SK-N-SH treated with all-trans-retinoic acid at 6 μM for 48 hours (cell line): ENCODE results near the gene CLDN12.
A peak's percentile ranks its signal among the peaks of the same experiment; 100 is the strongest.
"Not testable (repeated sequence)": the region's sequence is repeated elsewhere in the genome, so short reads cannot be mapped to it uniquely, and the experiment has no call there.

Source experiments
- ATAC-seq: fragments of 200-7000 bp; cut with Tn5 transposase; 3 replicates; pipeline ENCODE4 v1.9.1; 2020; ENCODE audit warnings: mild to moderate bottlenecking, moderate library complexity
- ARNTL ChIP-seq: fragments of 450-650 bp; formaldehyde crosslinking; IDR thresholded peaks from 2 replicates; pipeline ENCODE4 v1.5.0; 2020; ENCODE audit warnings: low read depth, mild to moderate bottlenecking, moderate library complexity, borderline replicate concordance
- CREB5 ChIP-seq: fragments of 250-450 bp; sonication (Bioruptor Pico); IDR thresholded peaks from 2 replicates; pipeline ENCODE4 v1.5.1; 2020; ENCODE audit warnings: low read depth, mild to moderate bottlenecking, moderate library complexity
- CSDC2 ChIP-seq: fragments of 250-450 bp; sonication (Bioruptor Pico); IDR thresholded peaks from 2 replicates; pipeline ENCODE4 v1.5.0; 2020; ENCODE audit warnings: mild to moderate bottlenecking, moderate library complexity
- ESRRG ChIP-seq: fragments of 250-450 bp; sonication (Bioruptor Pico); IDR thresholded peaks from 2 replicates; pipeline ENCODE4 v1.6.1; 2021; ENCODE audit warnings: mild to moderate bottlenecking
- GLIS3 ChIP-seq: fragments of 250-450 bp; sonication (Bioruptor Pico); IDR thresholded peaks from 2 replicates; pipeline ENCODE4 v1.5.0; 2020; ENCODE audit warnings: mild to moderate bottlenecking, moderate library complexity
- OSR1 ChIP-seq: fragments of 250-450 bp; sonication (Bioruptor Pico); IDR thresholded peaks from 2 replicates; pipeline ENCODE4 v1.8.0; 2022; ENCODE audit warnings: moderate library complexity, mild to moderate bottlenecking, inconsistent platforms
- RARB ChIP-seq: fragments of 250-450 bp; sonication (Bioruptor Pico); IDR thresholded peaks from 2 replicates; pipeline ENCODE4 v1.8.0; 2021; ENCODE audit warnings: mild to moderate bottlenecking, moderate library complexity
- TOX ChIP-seq: fragments of 250-450 bp; sonication (Bioruptor Pico); IDR thresholded peaks from 2 replicates; pipeline ENCODE4 v1.8.0; 2021; ENCODE audit warnings: mild to moderate bottlenecking, moderate library complexity, borderline replicate concordance
- ZC3H10 ChIP-seq: fragments of 250-450 bp; sonication (Bioruptor Pico); IDR thresholded peaks from 2 replicates; pipeline ENCODE4 v1.5.1; 2021; ENCODE audit warnings: mild to moderate bottlenecking, moderate library complexity
- ZFP30 ChIP-seq: fragments of 450-650 bp; formaldehyde crosslinking; IDR thresholded peaks from 2 replicates; pipeline ENCODE4 v1.5.0; 2022; ENCODE audit warnings: mild to moderate bottlenecking, moderate library complexity
- ZNF565 ChIP-seq: fragments of 450-650 bp; formaldehyde crosslinking; conservative IDR thresholded peaks from 2 replicates; pipeline ENCODE4 v1.5.0; 2020; ENCODE audit warnings: low read depth, mild to moderate bottlenecking, moderate library complexity
- TF ChIP-seq, protein P1 (sequence below): fragments of 250-450 bp; sonication (Bioruptor Pico); IDR thresholded peaks from 2 replicates; pipeline ENCODE4 v1.5.1; 2021; ENCODE audit warnings: mild to moderate bottlenecking, moderate library complexity

CLDN12 gene

DNA sequence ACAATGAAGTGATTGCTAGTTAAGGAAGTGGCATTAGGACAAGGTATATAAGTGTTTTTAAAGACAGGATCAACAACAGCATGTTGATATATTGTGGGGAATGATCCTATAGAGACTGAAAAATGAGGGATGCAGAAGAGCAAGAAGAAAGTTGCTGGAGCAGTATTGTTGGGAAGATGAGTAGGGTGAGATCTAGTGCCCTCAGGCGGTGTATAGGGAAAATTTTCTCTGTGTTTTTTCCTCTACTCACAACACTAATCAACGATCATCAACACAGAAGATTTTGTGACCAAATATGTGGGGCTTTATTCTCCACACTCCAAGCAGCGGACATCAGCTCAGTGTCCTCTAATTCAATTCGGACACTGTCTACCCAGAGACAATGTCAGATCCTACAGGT lies 56.6 kb downstream of the CLDN12 start:
- ATAC-seq, result peak; percentile 25; the same call in 1 of the 3 replicates
- TF ChIP-seq TOX, result no peak
- no peak for TF ChIP-seq OSR1 (CRISPR knock-in tag)
- no peak for TF ChIP-seq ZC3H10 (CRISPR knock-in tag)
- no peak for TF ChIP-seq ESRRG (CRISPR knock-in tag)
- TF ChIP-seq CREB5 (CRISPR knock-in tag), result no peak
- no peak for TF ChIP-seq ZFP30 (CRISPR knock-in tag)
- no peak for TF ChIP-seq GLIS3

DNA sequence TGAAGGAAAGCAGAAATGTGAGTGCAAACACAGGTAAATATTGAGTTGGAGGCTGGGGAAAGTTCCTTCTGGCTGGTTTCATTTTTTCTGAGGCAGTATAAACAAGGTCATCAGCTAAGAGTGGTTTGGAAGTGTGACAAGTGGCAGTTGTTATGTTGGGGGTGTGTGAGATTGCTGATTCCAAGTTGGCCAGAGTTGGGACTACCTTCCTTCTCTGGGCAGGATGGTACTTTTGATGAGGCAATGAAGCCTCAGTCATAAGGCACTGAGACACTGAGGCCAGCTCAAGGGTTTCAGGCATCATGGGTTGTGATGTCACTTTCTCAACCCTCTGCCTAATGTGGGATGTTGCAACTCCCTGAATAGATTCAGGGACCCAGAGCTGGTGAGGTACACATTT lies 58.0 kb downstream of the CLDN12 start:
- ATAC-seq, result no peak
- TF ChIP-seq RARB (CRISPR knock-in tag), result no peak
- TF ChIP-seq OSR1 (CRISPR knock-in tag), result no peak
- TF ChIP-seq ZNF565 (CRISPR knock-in tag), result no peak
- TF ChIP-seq CREB5 (CRISPR knock-in tag), result no peak
- no peak for TF ChIP-seq ARNTL (CRISPR knock-in tag)
- TF ChIP-seq CSDC2 (CRISPR knock-in tag), result no peak
- no peak for TF ChIP-seq ZFP30 (CRISPR knock-in tag)
- TF ChIP-seq, protein P1, sequence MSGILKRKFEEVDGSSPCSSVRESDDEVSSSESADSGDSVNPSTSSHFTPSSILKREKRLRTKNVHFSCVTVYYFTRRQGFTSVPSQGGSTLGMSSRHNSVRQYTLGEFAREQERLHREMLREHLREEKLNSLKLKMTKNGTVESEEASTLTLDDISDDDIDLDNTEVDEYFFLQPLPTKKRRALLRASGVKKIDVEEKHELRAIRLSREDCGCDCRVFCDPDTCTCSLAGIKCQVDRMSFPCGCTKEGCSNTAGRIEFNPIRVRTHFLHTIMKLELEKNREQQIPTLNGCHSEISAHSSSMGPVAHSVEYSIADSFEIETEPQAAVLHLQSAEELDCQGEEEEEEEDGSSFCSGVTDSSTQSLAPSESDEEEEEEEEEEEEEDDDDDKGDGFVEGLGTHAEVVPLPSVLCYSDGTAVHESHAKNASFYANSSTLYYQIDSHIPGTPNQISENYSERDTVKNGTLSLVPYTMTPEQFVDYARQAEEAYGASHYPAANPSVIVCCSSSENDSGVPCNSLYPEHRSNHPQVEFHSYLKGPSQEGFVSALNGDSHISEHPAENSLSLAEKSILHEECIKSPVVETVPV (CRISPR knock-in tag), result no peak
- no peak for TF ChIP-seq ZC3H10 (CRISPR knock-in tag)
- TF ChIP-seq, all 23 proteins: peak for 0

DNA sequence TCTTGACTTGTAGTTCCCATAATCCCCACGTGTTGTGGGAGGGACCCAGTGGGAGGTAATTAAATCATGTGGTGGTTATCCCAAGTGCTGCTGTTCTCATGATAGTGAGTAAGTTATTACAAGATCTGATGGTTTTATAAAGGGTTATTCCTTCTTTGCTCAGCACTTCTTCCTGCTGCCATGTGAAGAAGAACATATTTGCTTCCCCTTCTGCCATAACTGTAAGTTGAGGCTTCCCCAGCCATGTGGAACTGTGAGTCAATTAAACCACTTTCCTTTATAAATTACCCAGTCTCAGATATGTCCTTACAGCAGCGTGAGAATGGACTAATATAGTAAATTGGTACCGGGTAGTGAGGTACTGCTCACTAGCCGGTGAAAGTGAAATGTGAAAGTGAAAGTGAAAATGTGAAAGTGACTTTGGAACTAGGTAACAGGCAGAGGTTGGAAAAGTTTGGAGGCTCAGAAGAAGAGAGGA lies 59.9 kb downstream of the CLDN12 start:
- ATAC-seq, result not testable (repeated sequence)
